Measurements from ENCODE around the gene TGFB1. TPM values are rescaled to one million over a fixed set of nuclear protein-coding genes. Genes with fewer than 3 reads are reported as not detected.
A peak's percentile ranks its signal among the peaks of the same experiment; 100 is the strongest.
"Not testable (repeated sequence)": the region's sequence is repeated elsewhere in the genome, so short reads cannot be mapped to it uniquely, and the experiment has no call there.

The TGFB1 gene
- total RNA-seq, 1 donor = 76.2 TPM

- no peak for DNase-seq (ENCODE audit: low read depth in 2 of 3, low spot score in 2 of 3)
Measured at GRCh38 chr19:41304706-41305483, 48.8 kb downstream of the TGFB1 start.

- DNase-seq (ENCODE audit: low read depth in 2 of 3, low spot score in 2 of 3) = no peak
Measured at GRCh38 chr19:41303954-41304353, 49.8 kb downstream of the TGFB1 start.

GRCh38 chr19:41302624-41303351 is 50.9 kb downstream of the TGFB1 start:
- DNase-seq (ENCODE audit: low read depth in 2 of 3, low spot score in 2 of 3) = peak in 1 of 3 donors; percentile 46

GRCh38 chr19:41300555-41300954 is 53.2 kb downstream of the TGFB1 start:
- peak in 1 of 3 donors; percentile 55 for DNase-seq (ENCODE audit: low read depth in 2 of 3, low spot score in 2 of 3)

GRCh38 chr19:41299755-41300089 is 54.0 kb downstream of the TGFB1 start:
- DNase-seq (ENCODE audit: low read depth in 2 of 3, low spot score in 2 of 3) = peak in 1 of 3 donors; percentile 34

- DNase-seq (ENCODE audit: low read depth in 2 of 3, low spot score in 2 of 3) = no peak
Measured at GRCh38 chr19:41299046-41299754, 54.5 kb downstream of the TGFB1 start.

GRCh38 chr19:41298348-41298964 is 55.3 kb downstream of the TGFB1 start:
- DNase-seq (ENCODE audit: low read depth in 2 of 3, low spot score in 2 of 3) = peak in 2 of 3 donors; percentile 89 to 92

- DNase-seq (ENCODE audit: low read depth in 2 of 3, low spot score in 2 of 3) = no peak
Measured at GRCh38 chr19:41297628-41298347, 55.9 kb downstream of the TGFB1 start.

- DNase-seq (ENCODE audit: low read depth in 2 of 3, low spot score in 2 of 3) = peak in 1 of 3 donors; percentile 25
Measured at GRCh38 chr19:41296433-41296871, 57.3 kb downstream of the TGFB1 start.

GRCh38 chr19:41295499-41295898 is 58.2 kb downstream of the TGFB1 start:
- DNase-seq (ENCODE audit: low read depth in 2 of 3, low spot score in 2 of 3) = no peak

- no peak for DNase-seq (ENCODE audit: low read depth in 2 of 3, low spot score in 2 of 3)
Measured at GRCh38 chr19:41294393-41294792, 59.3 kb downstream of the TGFB1 start.

GRCh38 chr19:41289814-41290213 is 63.9 kb downstream of the TGFB1 start:
- not testable (repeated sequence) for DNase-seq (ENCODE audit: low read depth in 2 of 3, low spot score in 2 of 3)

- DNase-seq (ENCODE audit: low read depth in 2 of 3, low spot score in 2 of 3) = peak in 1 of 3 donors; percentile 41
Measured at GRCh38 chr19:41288673-41289530, 64.8 kb downstream of the TGFB1 start.

Small RNA genes within 50 kb of the gene (small RNA-seq; reads per million reads assigned to genes)
- not detected for gene RN7SL34P

Other genes starting within 250 kb of the TGFB1 start
- gene CYP2F1, start 239.5 kb downstream of the TGFB1 start, total RNA-seq = under 0.01 TPM
- 3.0 TPM for gene CYP2S1, start 160.7 kb downstream of the TGFB1 start, total RNA-seq
- gene AXL, start 134.7 kb downstream of the TGFB1 start, total RNA-seq = 7.0 TPM
- gene HNRNPUL1, start 89.5 kb downstream of the TGFB1 start, total RNA-seq = 159 TPM
- gene CCDC97, start 43.8 kb downstream of the TGFB1 start, total RNA-seq = 29.1 TPM
- gene B9D2, start 10.2 kb upstream of the TGFB1 start, total RNA-seq = 26.4 TPM
- 22.9 TPM for gene TMEM91, start 22.6 kb upstream of the TGFB1 start, total RNA-seq
- gene EXOSC5, start 43.4 kb upstream of the TGFB1 start, total RNA-seq = 36.4 TPM
- 139 TPM for gene BCKDHA, start 43.9 kb upstream of the TGFB1 start, total RNA-seq
- gene B3GNT8, start 73.5 kb upstream of the TGFB1 start, total RNA-seq = 18.0 TPM
- gene DMAC2, start 86.0 kb upstream of the TGFB1 start, total RNA-seq = 70.0 TPM
- under 0.01 TPM for gene ERICH4, start 89.2 kb upstream of the TGFB1 start, total RNA-seq
- 11.3 TPM for gene CEACAM21, start 222.2 kb upstream of the TGFB1 start, total RNA-seq